ENCODE data around the gene KISS1R.

- TF ChIP-seq EZH2phosphoT487 (IDR thresholded peaks at IDR 0.05; ENCODE audit: low read length) (no peak), CTCF (IDR thresholded peaks at IDR 0.05; ENCODE audit: low read length) (no peak)
Measured at GRCh38 chr19:948842-949496, 31.8 kb downstream of the KISS1R start.
